Measurements from ENCODE around the gene RASA2.

GRCh38 chr3:141556034-141556433, 69.2 kb downstream of the RASA2 start:
- TF ChIP-seq CTCF (IDR thresholded peaks at IDR 0.05; ENCODE audit: poor library complexity, severe bottlenecking) (no peak), EZH2 (IDR thresholded peaks at IDR 0.05; ENCODE audit: borderline replicate concordance, insufficient read depth, low read length, poor library complexity, severe bottlenecking) (no peak), POLR2AphosphoS5 (IDR thresholded peaks at IDR 0.05) (no peak), EP300 (conservative IDR thresholded peaks at IDR 0.05; ENCODE audit: poor library complexity, severe bottlenecking) (no peak), SMC3 (conservative IDR thresholded peaks at IDR 0.05; ENCODE audit: poor library complexity) (no peak), REST (IDR thresholded peaks at IDR 0.05; ENCODE audit: borderline replicate concordance) (no peak), RAD21 (conservative IDR thresholded peaks at IDR 0.05) (no peak)
